K562 (cell line): ENCODE data around the gene RELL2. TPM values are rescaled to one million over a fixed set of nuclear protein-coding genes. Genes with fewer than 3 reads are reported as not detected.

Source experiments
- BHLHE40 ChIP-seq: IDR thresholded peaks from 2 replicates; pipeline ENCODE4 v1.6.1; 2011; ENCODE audit warnings: low read length, improper control_type of control experiment
- CBX8 ChIP-seq: fragments of 200-600 bp; sonication (generic); IDR thresholded peaks from 2 replicates; pipeline ENCODE4 v1.6.1; 2012; ENCODE audit warnings: borderline replicate concordance, mixed run types, low read depth, mild to moderate bottlenecking, moderate library complexity, mixed read lengths, low read length, control low read depth, inconsistent platforms; ENCODE audit not compliant: poor library complexity, severe bottlenecking; ENCODE audit errors: extremely low read depth
- HEY1 ChIP-seq: fragments of 250-450 bp; sonication (Bioruptor Pico); IDR thresholded peaks from 2 replicates; pipeline ENCODE4 v1.5.0; 2020; ENCODE audit warnings: mild to moderate bottlenecking, moderate library complexity, borderline replicate concordance
- HNRNPH1 ChIP-seq: fragments of 200-400 bp; formaldehyde crosslinking; optimal IDR thresholded peaks from 2 replicates; pipeline ENCODE3; 2017; ENCODE audit warnings: low read depth, mild to moderate bottlenecking, low read length, moderate library complexity
- KLF6 ChIP-seq: fragments of 250-450 bp; sonication (Bioruptor Pico); IDR thresholded peaks from 2 replicates; pipeline ENCODE4 v1.4.0; 2020; ENCODE audit warnings: mild to moderate bottlenecking, moderate library complexity, borderline replicate concordance
- MYC ChIP-seq, 2 experiments: fragments of 250-450 bp in 1 of 2; sonication (Bioruptor Pico) in 1 of 2; IDR thresholded peaks; 2 replicates each; pipeline versions ENCODE4 v1.5.1 to v1.6.1; 2012 to 2021; ENCODE audit warnings: low read depth in 2 of 2, borderline replicate concordance in 1 of 2, improper control_type of control experiment in 1 of 2, low read length in 1 of 2, mild to moderate bottlenecking in 1 of 2, moderate library complexity in 1 of 2
- NCOA4 ChIP-seq: fragments of 450-650 bp; IDR thresholded peaks from 2 replicates; pipeline ENCODE4 v1.6.1; 2018; ENCODE audit warnings: mild to moderate bottlenecking; ENCODE audit not compliant: partially characterized antibody
- NR2F6 ChIP-seq: fragments of 450-650 bp; formaldehyde crosslinking; IDR thresholded peaks from 2 replicates; pipeline ENCODE4 v1.4.0; 2020; ENCODE audit warnings: mild to moderate bottlenecking
- POLR2B ChIP-seq: fragments of 450-650 bp; IDR thresholded peaks from 2 replicates; pipeline ENCODE4 v1.6.1; 2018; ENCODE audit warnings: low read depth; ENCODE audit not compliant: partially characterized antibody
- RBBP5 ChIP-seq: fragments of 200-600 bp; sonication (generic); IDR thresholded peaks from 2 replicates; pipeline ENCODE4 v1.6.1; 2012; ENCODE audit warnings: borderline replicate concordance, mild to moderate bottlenecking, low read length, control low read depth, inconsistent platforms; ENCODE audit not compliant: insufficient read depth, poor library complexity, severe bottlenecking
- RBM25 ChIP-seq: fragments of 200-400 bp; formaldehyde crosslinking; IDR thresholded peaks from 2 replicates; pipeline ENCODE4 v1.6.1; 2018; ENCODE audit warnings: low read length, low read depth, moderate library complexity; ENCODE audit not compliant: severe bottlenecking
- SIN3A ChIP-seq, 2 experiments: fragments of 150-350 bp in 1 of 2; IDR thresholded peaks; 2 replicates each; pipeline ENCODE4 v1.6.1; 2011 to 2016; ENCODE audit warnings: borderline replicate concordance in 2 of 2, low read depth in 2 of 2, low read length in 2 of 2, mild to moderate bottlenecking in 2 of 2, moderate library complexity in 2 of 2; ENCODE audit not compliant: control insufficient read depth in 1 of 2
- SRF ChIP-seq, 2 experiments: fragments of 250-450, 450-650 bp in 1 of 2; sonication (Bioruptor Pico) in 1 of 2; sonication (generic) in 1 of 2; formaldehyde crosslinking; IDR thresholded peaks; 2 replicates each; pipeline versions ENCODE4 v1.5.0 to v1.5.1; 2020 to 2022; ENCODE audit warnings: mild to moderate bottlenecking in 1 of 2, missing genetic modification reagents in 1 of 2
- XRCC5 ChIP-seq: fragments of 200-400 bp; formaldehyde crosslinking; IDR thresholded peaks from 2 replicates; pipeline ENCODE4 v1.6.1; 2017; ENCODE audit warnings: low read depth, mild to moderate bottlenecking, low read length
- ZC3H8 ChIP-seq: fragments of 450-650 bp; IDR thresholded peaks from 2 replicates; pipeline ENCODE4 v1.6.1; 2017
- ZNF124 ChIP-seq: sonication (generic); formaldehyde crosslinking; IDR thresholded peaks from 2 replicates; pipeline ENCODE4 v1.8.1; 2022; ENCODE audit warnings: missing genetic modification reagents
- ZNF347 ChIP-seq: fragments of 450-650 bp; formaldehyde crosslinking; IDR thresholded peaks from 2 replicates; pipeline ENCODE4 v1.4.0; 2020; ENCODE audit warnings: low read depth, mild to moderate bottlenecking, moderate library complexity
- ZNF354B ChIP-seq: fragments of 250-450 bp; sonication (Bioruptor Pico); IDR thresholded peaks from 2 replicates; pipeline ENCODE4 v1.4.0; 2020
- polyA plus RNA-seq, 8 experiments: library from polyadenylated mRNA; depleted of rRNA in 4 of 8; stranded (reverse) in 5 of 8; unstranded in 3 of 8; fragments of >200 nt; fragmentation: Nextera tagmentation in 2 of 8; fragmentation: Illumina TruSeq in 1 of 8; extraction: Ambion mirVana in 2 of 8; extraction: Trizol in 1 of 8; gene quantifications; 2 replicates each; pipeline versions ENCODE4 v1.2.1 to v1.2.3, GENCODE V29; 2011 to 2014; ENCODE audit warnings: inconsistent platforms in 1 of 8, missing spikeins in 1 of 8
- total RNA-seq, 7 experiments: library from RNA; depleted of rRNA in 6 of 7; stranded (reverse); fragments of >200 nt in 6 of 7; fragmentation: Illumina TruSeq in 2 of 7; extraction: Trizol in 2 of 7; gene quantifications; 2 replicates each; pipeline versions ENCODE4 v1.2.1 to v1.2.3, GENCODE V29; 2011 to 2021; ENCODE audit warnings: low replicate concordance in 1 of 7
- TF ChIP-seq, protein P1 (sequence below): fragments of 250-450 bp; sonication (Bioruptor Pico); IDR thresholded peaks from 2 replicates; pipeline ENCODE4 v1.8.0; 2022; ENCODE audit warnings: moderate library complexity, mild to moderate bottlenecking, inconsistent platforms
- TF ChIP-seq, protein P2 (sequence below): sonication (generic); formaldehyde crosslinking; IDR thresholded peaks from 2 replicates; pipeline ENCODE4 v1.8.0; 2022; ENCODE audit warnings: mild to moderate bottlenecking, missing genetic modification reagents
- TF ChIP-seq, protein P3 (sequence below): sonication (generic); formaldehyde crosslinking; IDR thresholded peaks from 2 replicates; pipeline ENCODE4 v1.8.0; 2022; ENCODE audit warnings: mild to moderate bottlenecking, low read depth, missing genetic modification reagents

The RELL2 gene
- total and polyA plus RNA-seq, 9 of the 15 experiments (the other 6 are each of a cell fraction or from before 2014, with no cell fraction given) = 0.06 to 36.0 (median 14.3) TPM

DNA sequence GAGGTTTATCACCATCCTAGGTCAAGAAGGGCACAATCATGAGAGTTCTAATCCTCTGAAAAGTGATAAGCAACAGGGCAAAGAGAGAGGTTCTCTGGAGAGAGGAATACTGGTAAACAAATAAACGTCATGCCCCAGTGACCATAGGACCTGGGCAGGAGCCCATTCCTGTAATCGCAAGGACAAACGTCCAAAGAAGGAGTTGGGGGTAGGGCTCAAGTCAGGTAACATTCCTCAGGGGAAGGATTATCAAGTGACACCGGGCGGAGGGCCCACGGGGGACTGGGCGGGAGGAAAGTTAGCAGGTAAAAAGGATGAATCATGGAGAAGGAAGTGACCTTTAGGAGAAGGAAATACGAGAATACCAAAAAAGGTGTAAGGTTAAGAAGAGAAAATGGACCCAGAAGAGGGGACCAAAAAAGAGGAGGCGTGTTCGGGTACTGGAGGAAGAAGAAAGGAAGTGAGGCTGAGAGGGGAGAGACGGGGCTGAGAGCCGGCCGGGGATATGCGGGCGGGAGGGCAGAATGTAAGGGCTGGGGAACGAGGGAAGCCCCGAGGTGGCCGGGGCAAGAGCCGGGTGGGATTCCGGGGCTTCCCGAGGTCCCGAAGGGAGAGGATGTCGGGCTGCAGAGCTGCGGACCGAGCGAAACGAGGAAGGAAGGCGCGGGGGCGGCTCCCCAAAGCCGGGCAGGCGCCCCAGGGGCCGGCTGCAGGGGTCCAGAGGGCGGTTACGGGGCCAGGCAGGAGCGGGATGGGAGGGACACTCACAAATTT lies 18.6 kb upstream of the RELL2 start (continued):
- peak; percentile 2 to 18; a peak in 1 of 4 replicates for TF ChIP-seq SIN3A (IDR thresholded peaks at IDR 0.05; ENCODE audit: borderline replicate concordance in 2 of 2, control insufficient read depth in 1 of 2, low read depth in 2 of 2, low read length in 2 of 2)
- no peak for TF ChIP-seq ZNF354B (CRISPR knock-in tag)
- TF ChIP-seq POLR2B = peak; percentile 30
- no peak for TF ChIP-seq NR2F6 (CRISPR knock-in tag)
- TF ChIP-seq MYC (IDR thresholded peaks at IDR 0.05; ENCODE audit: low read depth, low read length) = 0 out of 2 replicates have a peak, but pooled peaks have one; percentile 23
- TF ChIP-seq MYC (CRISPR knock-in tag; IDR thresholded peaks at IDR 0.05; ENCODE audit: borderline replicate concordance, low read depth) = no peak
- no peak for TF ChIP-seq NCOA4
- no peak for TF ChIP-seq XRCC5
- no peak for TF ChIP-seq CBX8
- no peak for TF ChIP-seq RBM25
- TF ChIP-seq ZNF124 = no peak
- TF ChIP-seq, protein P1, sequence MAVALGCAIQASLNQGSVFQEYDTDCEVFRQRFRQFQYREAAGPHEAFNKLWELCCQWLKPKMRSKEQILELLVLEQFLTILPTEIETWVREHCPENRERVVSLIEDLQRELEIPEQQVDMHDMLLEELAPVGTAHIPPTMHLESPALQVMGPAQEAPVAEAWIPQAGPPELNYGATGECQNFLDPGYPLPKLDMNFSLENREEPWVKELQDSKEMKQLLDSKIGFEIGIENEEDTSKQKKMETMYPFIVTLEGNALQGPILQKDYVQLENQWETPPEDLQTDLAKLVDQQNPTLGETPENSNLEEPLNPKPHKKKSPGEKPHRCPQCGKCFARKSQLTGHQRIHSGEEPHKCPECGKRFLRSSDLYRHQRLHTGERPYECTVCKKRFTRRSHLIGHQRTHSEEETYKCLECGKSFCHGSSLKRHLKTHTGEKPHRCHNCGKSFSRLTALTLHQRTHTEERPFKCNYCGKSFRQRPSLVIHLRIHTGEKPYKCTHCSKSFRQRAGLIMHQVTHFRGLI (CRISPR knock-in tag) = no peak
- TF ChIP-seq HEY1 (CRISPR knock-in tag) = no peak
- peak; percentile 81 for TF ChIP-seq RBBP5
- no peak for TF ChIP-seq KLF6 (CRISPR knock-in tag)
- TF ChIP-seq, protein P2, sequence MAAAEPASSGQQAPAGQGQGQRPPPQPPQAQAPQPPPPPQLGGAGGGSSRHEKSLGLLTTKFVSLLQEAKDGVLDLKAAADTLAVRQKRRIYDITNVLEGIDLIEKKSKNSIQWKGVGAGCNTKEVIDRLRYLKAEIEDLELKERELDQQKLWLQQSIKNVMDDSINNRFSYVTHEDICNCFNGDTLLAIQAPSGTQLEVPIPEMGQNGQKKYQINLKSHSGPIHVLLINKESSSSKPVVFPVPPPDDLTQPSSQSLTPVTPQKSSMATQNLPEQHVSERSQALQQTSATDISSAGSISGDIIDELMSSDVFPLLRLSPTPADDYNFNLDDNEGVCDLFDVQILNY = no peak
- TF ChIP-seq, protein P3, sequence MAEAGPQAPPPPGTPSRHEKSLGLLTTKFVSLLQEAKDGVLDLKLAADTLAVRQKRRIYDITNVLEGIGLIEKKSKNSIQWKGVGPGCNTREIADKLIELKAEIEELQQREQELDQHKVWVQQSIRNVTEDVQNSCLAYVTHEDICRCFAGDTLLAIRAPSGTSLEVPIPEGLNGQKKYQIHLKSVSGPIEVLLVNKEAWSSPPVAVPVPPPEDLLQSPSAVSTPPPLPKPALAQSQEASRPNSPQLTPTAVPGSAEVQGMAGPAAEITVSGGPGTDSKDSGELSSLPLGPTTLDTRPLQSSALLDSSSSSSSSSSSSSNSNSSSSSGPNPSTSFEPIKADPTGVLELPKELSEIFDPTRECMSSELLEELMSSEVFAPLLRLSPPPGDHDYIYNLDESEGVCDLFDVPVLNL = no peak
- TF ChIP-seq HNRNPH1 = no peak
- no peak for TF ChIP-seq ZNF347 (CRISPR knock-in tag)
- TF ChIP-seq ZC3H8 = no peak
- no peak for TF ChIP-seq BHLHE40
- TF ChIP-seq SRF (CRISPR knock-in tag; IDR thresholded peaks at IDR 0.05) = peak in 1 of 2 experiments; percentile 70; a peak in 1 of 4 replicates
